ENCODE measurements around the gene EHMT1. TPM values are rescaled to one million over a fixed set of nuclear protein-coding genes. Genes with fewer than 3 reads are reported as not detected.

EHMT1 gene
- total RNA-seq, 1 donor from 2014 or later = 162 TPM

- no peak overlapping the region for H3K4me3 Mint-ChIP-seq (ENCODE audit: unreplicated experiment)
- TF ChIP-seq CTCF (IDR thresholded peaks at IDR 0.05; ENCODE audit: partially characterized antibody, unreplicated experiment) = no peak
- peaks cover 15% of the 10 kb centered on the region for H3K4me1 Mint-ChIP-seq (ENCODE audit: low read depth, unreplicated experiment)
- peaks cover 9% of the 10 kb centered on the region for H3K36me3 Mint-ChIP-seq (ENCODE audit: unreplicated experiment)
- H3K27me3 Mint-ChIP-seq (ENCODE audit: unreplicated experiment) = peaks cover 7% of the 10 kb centered on the region
- H3K9me3 Mint-ChIP-seq (ENCODE audit: unreplicated experiment) = peaks cover 13% of the 10 kb centered on the region
- DNase-seq = no peak
- H3K27ac Mint-ChIP-seq (ENCODE audit: unreplicated experiment) = no peak overlapping the region
Measured at GRCh38 chr9:137705443-137705863, 86.6 kb downstream of the EHMT1 start.

GRCh38 chr9:137705906-137706305 is 87.1 kb downstream of the EHMT1 start:
- H3K4me3 Mint-ChIP-seq (ENCODE audit: unreplicated experiment) = no peak overlapping the region

GRCh38 chr9:137707361-137707760 is 88.6 kb downstream of the EHMT1 start:
- H3K27me3 Mint-ChIP-seq (ENCODE audit: unreplicated experiment) = peaks cover 7% of the 10 kb centered on the region
- peaks cover 15% of the 10 kb centered on the region for H3K36me3 Mint-ChIP-seq (ENCODE audit: unreplicated experiment)
- peaks cover 10% of the 10 kb centered on the region for H3K9me3 Mint-ChIP-seq (ENCODE audit: unreplicated experiment)
- peaks cover 16% of the 10 kb centered on the region for H3K4me1 Mint-ChIP-seq (ENCODE audit: low read depth, unreplicated experiment)
- H3K27ac Mint-ChIP-seq (ENCODE audit: unreplicated experiment) = peak overlapping the region; percentile 34
- no peak for TF ChIP-seq CTCF (IDR thresholded peaks at IDR 0.05; ENCODE audit: partially characterized antibody, unreplicated experiment)
- H3K4me3 Mint-ChIP-seq (ENCODE audit: unreplicated experiment) = no peak overlapping the region
- no peak for DNase-seq

More at GRCh38 chr9:137705906-137706305, 87.1 kb downstream of the EHMT1 start:
- no peak for DNase-seq
- H3K4me1 Mint-ChIP-seq (ENCODE audit: low read depth, unreplicated experiment) = peaks cover 14% of the 10 kb centered on the region
- H3K36me3 Mint-ChIP-seq (ENCODE audit: unreplicated experiment) = peaks cover 9% of the 10 kb centered on the region
- no peak overlapping the region for H3K27ac Mint-ChIP-seq (ENCODE audit: unreplicated experiment)
- TF ChIP-seq CTCF (IDR thresholded peaks at IDR 0.05; ENCODE audit: partially characterized antibody, unreplicated experiment) = no peak
- H3K9me3 Mint-ChIP-seq (ENCODE audit: unreplicated experiment) = peaks cover 11% of the 10 kb centered on the region
- H3K27me3 Mint-ChIP-seq (ENCODE audit: unreplicated experiment) = peaks cover 7% of the 10 kb centered on the region

GRCh38 chr9:137708590-137709284 is 89.9 kb downstream of the EHMT1 start:
- peaks cover 7% of the 10 kb centered on the region for H3K27me3 Mint-ChIP-seq (ENCODE audit: unreplicated experiment)
- peak overlapping the region; percentile 50 for H3K27ac Mint-ChIP-seq (ENCODE audit: unreplicated experiment)
- TF ChIP-seq CTCF (IDR thresholded peaks at IDR 0.05; ENCODE audit: partially characterized antibody, unreplicated experiment) = no peak
- peaks cover 12% of the 10 kb centered on the region for H3K36me3 Mint-ChIP-seq (ENCODE audit: unreplicated experiment)
- H3K4me1 Mint-ChIP-seq (ENCODE audit: low read depth, unreplicated experiment) = peaks cover 16% of the 10 kb centered on the region
- H3K4me3 Mint-ChIP-seq (ENCODE audit: unreplicated experiment) = no peak overlapping the region
- DNase-seq = no peak
- peaks cover 4% of the 10 kb centered on the region for H3K9me3 Mint-ChIP-seq (ENCODE audit: unreplicated experiment)

- Mint-ChIP-seq H3K4me1 (ENCODE audit: low read depth, unreplicated experiment) (peaks cover 16% of the 10 kb centered on the region), H3K27me3 (ENCODE audit: unreplicated experiment) (peaks cover 7% of the 10 kb centered on the region), H3K4me3 (ENCODE audit: unreplicated experiment) (no peak overlapping the region), H3K27ac (ENCODE audit: unreplicated experiment) (no peak overlapping the region), H3K36me3 (ENCODE audit: unreplicated experiment) (peaks cover 14% of the 10 kb centered on the region), H3K9me3 (ENCODE audit: unreplicated experiment) (peaks cover 4% of the 10 kb centered on the region)
- no peak for DNase-seq
- no peak for TF ChIP-seq CTCF (IDR thresholded peaks at IDR 0.05; ENCODE audit: partially characterized antibody, unreplicated experiment)
Measured at GRCh38 chr9:137709411-137710101, 90.8 kb downstream of the EHMT1 start.
